SK-N-SH treated with all-trans-retinoic acid at 6 μM for 48 hours (cell line): ENCODE results near the gene SDK2.

Experiments used
- ATAC-seq: fragments of 200-7000 bp; cut with Tn5 transposase; 3 replicates; pipeline ENCODE4 v1.9.1; 2020; ENCODE audit warnings: mild to moderate bottlenecking, moderate library complexity
- ARNTL ChIP-seq: fragments of 450-650 bp; formaldehyde crosslinking; IDR thresholded peaks from 2 replicates; pipeline ENCODE4 v1.5.0; 2020; ENCODE audit warnings: low read depth, mild to moderate bottlenecking, moderate library complexity, borderline replicate concordance
- BACH2 ChIP-seq: fragments of 250-450 bp; sonication (Bioruptor Pico); IDR thresholded peaks from 2 replicates; pipeline ENCODE4 v1.9.0; 2021; ENCODE audit warnings: mild to moderate bottlenecking, borderline replicate concordance
- CREB5 ChIP-seq: fragments of 250-450 bp; sonication (Bioruptor Pico); IDR thresholded peaks from 2 replicates; pipeline ENCODE4 v1.5.1; 2020; ENCODE audit warnings: low read depth, mild to moderate bottlenecking, moderate library complexity
- CSDC2 ChIP-seq: fragments of 250-450 bp; sonication (Bioruptor Pico); IDR thresholded peaks from 2 replicates; pipeline ENCODE4 v1.5.0; 2020; ENCODE audit warnings: mild to moderate bottlenecking, moderate library complexity
- CSRNP3 ChIP-seq: fragments of 250-450 bp; sonication (Bioruptor Pico); IDR thresholded peaks from 2 replicates; pipeline ENCODE4 v1.5.1; 2021; ENCODE audit warnings: mild to moderate bottlenecking, moderate library complexity
- ESRRG ChIP-seq: fragments of 250-450 bp; sonication (Bioruptor Pico); IDR thresholded peaks from 2 replicates; pipeline ENCODE4 v1.6.1; 2021; ENCODE audit warnings: mild to moderate bottlenecking
- GLIS3 ChIP-seq: fragments of 250-450 bp; sonication (Bioruptor Pico); IDR thresholded peaks from 2 replicates; pipeline ENCODE4 v1.5.0; 2020; ENCODE audit warnings: mild to moderate bottlenecking, moderate library complexity
- ISL1 ChIP-seq: fragments of 250-450 bp; sonication (Bioruptor Pico); IDR thresholded peaks from 2 replicates; pipeline ENCODE4 v2.1.2; 2022; ENCODE audit warnings: mild to moderate bottlenecking, moderate library complexity
- OSR1 ChIP-seq: fragments of 250-450 bp; sonication (Bioruptor Pico); IDR thresholded peaks from 2 replicates; pipeline ENCODE4 v1.8.0; 2022; ENCODE audit warnings: moderate library complexity, mild to moderate bottlenecking, inconsistent platforms
- PATZ1 ChIP-seq: fragments of 250-450 bp; sonication (Bioruptor Pico); IDR thresholded peaks from 2 replicates; pipeline ENCODE4 v1.8.0; 2020; ENCODE audit warnings: mild to moderate bottlenecking, moderate library complexity, borderline replicate concordance
- POU6F1 ChIP-seq: fragments of 250-450 bp; sonication (Bioruptor Pico); IDR thresholded peaks from 2 replicates; pipeline ENCODE4 v1.8.0; 2021; ENCODE audit warnings: low read depth, mild to moderate bottlenecking, moderate library complexity, borderline replicate concordance
- RARB ChIP-seq: fragments of 250-450 bp; sonication (Bioruptor Pico); IDR thresholded peaks from 2 replicates; pipeline ENCODE4 v1.8.0; 2021; ENCODE audit warnings: mild to moderate bottlenecking, moderate library complexity
- SNAI2 ChIP-seq: fragments of 250-450 bp; sonication (Bioruptor Pico); IDR thresholded peaks from 2 replicates; pipeline ENCODE4 v1.5.0; 2020; ENCODE audit warnings: mild to moderate bottlenecking, moderate library complexity
- TCF4 ChIP-seq: fragments of 250-450 bp; sonication (Bioruptor Pico); IDR thresholded peaks from 2 replicates; pipeline ENCODE4 v1.8.0; 2021; ENCODE audit warnings: mild to moderate bottlenecking, moderate library complexity, borderline replicate concordance
- TOX ChIP-seq: fragments of 250-450 bp; sonication (Bioruptor Pico); IDR thresholded peaks from 2 replicates; pipeline ENCODE4 v1.8.0; 2021; ENCODE audit warnings: mild to moderate bottlenecking, moderate library complexity, borderline replicate concordance
- TSHZ2 ChIP-seq: fragments of 250-450 bp; sonication (Bioruptor Pico); IDR thresholded peaks from 2 replicates; pipeline ENCODE4 v1.5.0; 2020; ENCODE audit warnings: mild to moderate bottlenecking, moderate library complexity
- ZC3H10 ChIP-seq: fragments of 250-450 bp; sonication (Bioruptor Pico); IDR thresholded peaks from 2 replicates; pipeline ENCODE4 v1.5.1; 2021; ENCODE audit warnings: mild to moderate bottlenecking, moderate library complexity
- ZFP30 ChIP-seq: fragments of 450-650 bp; formaldehyde crosslinking; IDR thresholded peaks from 2 replicates; pipeline ENCODE4 v1.5.0; 2022; ENCODE audit warnings: mild to moderate bottlenecking, moderate library complexity
- ZNF565 ChIP-seq: fragments of 450-650 bp; formaldehyde crosslinking; conservative IDR thresholded peaks from 2 replicates; pipeline ENCODE4 v1.5.0; 2020; ENCODE audit warnings: low read depth, mild to moderate bottlenecking, moderate library complexity
- ZNF70 ChIP-seq: fragments of 450-650 bp; formaldehyde crosslinking; IDR thresholded peaks from 2 replicates; pipeline ENCODE4 v1.5.0; 2020; ENCODE audit warnings: mild to moderate bottlenecking, moderate library complexity
- ZNF8 ChIP-seq: fragments of 450-650 bp; formaldehyde crosslinking; IDR thresholded peaks from 2 replicates; pipeline ENCODE4 v1.5.0; 2020; ENCODE audit warnings: mild to moderate bottlenecking, moderate library complexity

The SDK2 gene

GRCh38 chr17:73401911-73402310 lies 242.3 kb downstream of the SDK2 start:
- TF ChIP-seq ARNTL (CRISPR knock-in tag) (no peak), RARB (CRISPR knock-in tag) (no peak), ESRRG (no peak), ZNF70 (CRISPR knock-in tag) (no peak), CSDC2 (CRISPR knock-in tag) (no peak), TCF4 (CRISPR knock-in tag) (no peak), ZNF565 (no peak), ZC3H10 (CRISPR knock-in tag) (no peak), POU6F1 (CRISPR knock-in tag) (no peak), OSR1 (CRISPR knock-in tag) (no peak), ISL1 (CRISPR knock-in tag) (no peak), TSHZ2 (CRISPR knock-in tag) (no peak), TOX (no peak), PATZ1 (CRISPR knock-in tag) (no peak), CREB5 (CRISPR knock-in tag) (no peak), CSRNP3 (no peak), BACH2 (CRISPR knock-in tag) (no peak), GLIS3 (CRISPR knock-in tag) (no peak), ZNF8 (CRISPR knock-in tag) (no peak), ZFP30 (no peak)
- TF ChIP-seq, all 23 proteins: peak for 0
- no peak; the same call in 2 of the 3 replicates for ATAC-seq

- TF ChIP-seq PATZ1 (CRISPR knock-in tag) (no peak), ZNF565 (no peak), ZNF70 (CRISPR knock-in tag) (no peak), SNAI2 (CRISPR knock-in tag) (no peak), CREB5 (CRISPR knock-in tag) (no peak)
- ATAC-seq = no peak
Measured at GRCh38 chr17:73400915-73401545, 243.2 kb downstream of the SDK2 start.
